Body of pancreas (tissue), 4 donors: Measurements from ENCODE around the gene PDE3A.

Source experiments
- POLR2A ChIP-seq, 3 donors: fragments of 450-650 bp; IDR thresholded peaks; one replicate each; pipeline ENCODE4 v1.6.1; 2016; ENCODE audit warnings: antibody characterized with exemption in 3 of 3, mild to moderate bottlenecking in 2 of 3
- TF ChIP-seq, protein P1 (sequence below), 7 experiments: fragments of 450-650 bp in 4 of 7; fragments of 200-600 bp in 3 of 7; sonication (generic) in 3 of 7; IDR thresholded peaks; one replicate each; pipeline ENCODE4 v1.5.1; 2016 to 2019; ENCODE audit warnings: antibody characterized with exemption in 7 of 7

DNA sequence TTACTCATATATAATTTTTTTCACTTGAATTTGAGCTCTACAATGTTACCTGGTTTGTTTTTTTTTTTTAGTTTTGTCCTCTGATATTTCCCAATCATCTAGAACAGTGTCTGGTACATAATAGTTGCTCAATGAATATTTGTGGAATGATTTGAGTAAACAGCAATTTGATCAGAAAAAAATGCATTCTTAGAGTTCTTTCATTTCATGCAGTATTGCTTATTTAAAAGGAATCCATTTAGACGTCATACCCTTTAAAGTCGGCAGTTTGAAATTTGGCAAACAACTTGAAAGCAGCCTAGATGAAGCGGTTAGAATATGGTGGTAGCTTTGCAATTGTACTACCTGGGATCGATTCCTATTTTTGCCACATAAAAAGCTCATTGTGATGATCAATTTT lies 140.0 kb downstream of the PDE3A start:
- TF ChIP-seq, protein P1, sequence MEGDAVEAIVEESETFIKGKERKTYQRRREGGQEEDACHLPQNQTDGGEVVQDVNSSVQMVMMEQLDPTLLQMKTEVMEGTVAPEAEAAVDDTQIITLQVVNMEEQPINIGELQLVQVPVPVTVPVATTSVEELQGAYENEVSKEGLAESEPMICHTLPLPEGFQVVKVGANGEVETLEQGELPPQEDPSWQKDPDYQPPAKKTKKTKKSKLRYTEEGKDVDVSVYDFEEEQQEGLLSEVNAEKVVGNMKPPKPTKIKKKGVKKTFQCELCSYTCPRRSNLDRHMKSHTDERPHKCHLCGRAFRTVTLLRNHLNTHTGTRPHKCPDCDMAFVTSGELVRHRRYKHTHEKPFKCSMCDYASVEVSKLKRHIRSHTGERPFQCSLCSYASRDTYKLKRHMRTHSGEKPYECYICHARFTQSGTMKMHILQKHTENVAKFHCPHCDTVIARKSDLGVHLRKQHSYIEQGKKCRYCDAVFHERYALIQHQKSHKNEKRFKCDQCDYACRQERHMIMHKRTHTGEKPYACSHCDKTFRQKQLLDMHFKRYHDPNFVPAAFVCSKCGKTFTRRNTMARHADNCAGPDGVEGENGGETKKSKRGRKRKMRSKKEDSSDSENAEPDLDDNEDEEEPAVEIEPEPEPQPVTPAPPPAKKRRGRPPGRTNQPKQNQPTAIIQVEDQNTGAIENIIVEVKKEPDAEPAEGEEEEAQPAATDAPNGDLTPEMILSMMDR (IDR thresholded peaks at IDR 0.05): no peak
- TF ChIP-seq POLR2A (IDR thresholded peaks at IDR 0.05): no peak
